Measurements from ENCODE around the gene EXOC4. TPM values are rescaled to one million over a fixed set of nuclear protein-coding genes. Genes with fewer than 3 reads are reported as not detected.

The EXOC4 gene
- polyA plus RNA-seq, 3 donors from 2014 or later, result 24.2 to 50.1 (median 30.1) TPM

- H3K4me3 Mint-ChIP-seq, result no peak overlapping the region
- H3K36me3 Mint-ChIP-seq, result peaks cover 5 to 21% (median 18%) of the 10 kb centered on the region in 3 donors
- H3K4me1 Mint-ChIP-seq, result peaks cover 16 to 26% of the 10 kb centered on the region in 2 donors
- no peaks in the 10 kb centered on the region for H3K9me3 Mint-ChIP-seq
- no peak for DNase-seq
- H3K27ac Mint-ChIP-seq, result no peak overlapping the region
- peaks cover 0 to 7% (median 0%) of the 10 kb centered on the region in 3 donors for H3K27me3 Mint-ChIP-seq (ENCODE audit: low read depth in 3 of 3)
Observed at GRCh38 chr7:133583545-133584171, 330.8 kb downstream of the EXOC4 start.

- H3K36me3 Mint-ChIP-seq, result peaks cover 5 to 21% (median 15%) of the 10 kb centered on the region in 3 donors
- no peak overlapping the region for H3K27ac Mint-ChIP-seq
- DNase-seq, result no peak
- peaks cover 0 to 1% (median 0%) of the 10 kb centered on the region in 3 donors for H3K27me3 Mint-ChIP-seq (ENCODE audit: low read depth in 3 of 3)
- peaks cover 16 to 26% of the 10 kb centered on the region in 2 donors for H3K4me1 Mint-ChIP-seq
- H3K9me3 Mint-ChIP-seq, result no peaks in the 10 kb centered on the region
- H3K4me3 Mint-ChIP-seq, result peak overlapping the region in 2 of 5 donors; percentile 4 to 18
Observed at GRCh38 chr7:133584956-133585668, 332.2 kb downstream of the EXOC4 start.

- H3K9me3 Mint-ChIP-seq, result no peaks in the 10 kb centered on the region
Observed at GRCh38 chr7:133586253-133586652, 333.4 kb downstream of the EXOC4 start.

GRCh38 chr7:133587903-133588302 lies 335.0 kb downstream of the EXOC4 start:
- no peak for DNase-seq
- Mint-ChIP-seq H3K36me3 (peaks cover 0 to 17% (median 15%) of the 10 kb centered on the region in 3 donors), H3K9me3 (no peaks in the 10 kb centered on the region), H3K27ac (peak overlapping the region in 1 of 6 donors; percentile 36), H3K4me1 (peaks cover 24 to 34% of the 10 kb centered on the region in 2 donors), H3K4me3 (no peak overlapping the region), H3K27me3 (ENCODE audit: low read depth in 3 of 3) (peaks cover 0 to 1% (median 0%) of the 10 kb centered on the region in 3 donors)

More at GRCh38 chr7:133586253-133586652, 333.4 kb downstream of the EXOC4 start:
- Mint-ChIP-seq H3K36me3 (peaks cover 0 to 15% (median 12%) of the 10 kb centered on the region in 3 donors), H3K4me1 (peaks cover 19 to 28% of the 10 kb centered on the region in 2 donors), H3K4me3 (no peak overlapping the region), H3K27ac (no peak overlapping the region), H3K27me3 (ENCODE audit: low read depth in 3 of 3) (peaks cover 0 to 1% (median 0%) of the 10 kb centered on the region in 3 donors)
- DNase-seq, result no peak

GRCh38 chr7:133590795-133591194 lies 337.9 kb downstream of the EXOC4 start:
- H3K9me3 Mint-ChIP-seq, result peaks cover 0 to under 1% (median 0%) of the 10 kb centered on the region in 6 donors
- peaks cover 8 to 10% of the 10 kb centered on the region in 2 donors for H3K4me1 Mint-ChIP-seq
- H3K27ac Mint-ChIP-seq, result no peak overlapping the region

GRCh38 chr7:133591704-133592340 lies 338.9 kb downstream of the EXOC4 start:
- H3K4me3 Mint-ChIP-seq, result no peak overlapping the region
- no peaks in the 10 kb centered on the region for H3K27me3 Mint-ChIP-seq (ENCODE audit: low read depth in 3 of 3)
- peak overlapping the region in 4 of 6 donors; percentile 15 to 64 (median 49) for H3K27ac Mint-ChIP-seq
- peaks cover 0 to 19% (median 17%) of the 10 kb centered on the region in 3 donors for H3K36me3 Mint-ChIP-seq
- H3K9me3 Mint-ChIP-seq, result peaks cover 0 to 1% (median 0%) of the 10 kb centered on the region in 6 donors
- no peak for DNase-seq
- peaks cover 8 to 10% of the 10 kb centered on the region in 2 donors for H3K4me1 Mint-ChIP-seq

More at GRCh38 chr7:133590795-133591194, 337.9 kb downstream of the EXOC4 start:
- peaks cover 0 to 18% (median 14%) of the 10 kb centered on the region in 3 donors for H3K36me3 Mint-ChIP-seq
- no peak overlapping the region for H3K4me3 Mint-ChIP-seq
- no peak for DNase-seq
- no peaks in the 10 kb centered on the region for H3K27me3 Mint-ChIP-seq (ENCODE audit: low read depth in 3 of 3)

GRCh38 chr7:133593561-133593960 lies 340.7 kb downstream of the EXOC4 start:
- no peak overlapping the region for H3K4me3 Mint-ChIP-seq
- no peak overlapping the region for H3K27ac Mint-ChIP-seq
- peaks cover 8 to 10% of the 10 kb centered on the region in 2 donors for H3K4me1 Mint-ChIP-seq
- no peak for DNase-seq
- H3K9me3 Mint-ChIP-seq, result peaks cover 0 to 1% (median 0%) of the 10 kb centered on the region in 6 donors
- peaks cover 0 to 16% (median 11%) of the 10 kb centered on the region in 3 donors for H3K36me3 Mint-ChIP-seq
- peaks cover 0 to under 1% (median 0%) of the 10 kb centered on the region in 3 donors for H3K27me3 Mint-ChIP-seq (ENCODE audit: low read depth in 3 of 3)

- Mint-ChIP-seq H3K4me3 (peak overlapping the region in 4 of 5 donors; percentile 14 to 44 (median 27)), H3K27ac (peak overlapping the region in 1 of 6 donors; percentile 23), H3K4me1 (peaks cover 22 to 41% of the 10 kb centered on the region in 2 donors), H3K36me3 (peaks cover 0 to 4% (median 3%) of the 10 kb centered on the region in 3 donors), H3K27me3 (ENCODE audit: low read depth in 3 of 3) (peaks cover 0 to 4% (median 0%) of the 10 kb centered on the region in 3 donors), H3K9me3 (no peaks in the 10 kb centered on the region)
- peak in 1 of 3 donors; percentile 2 for DNase-seq
Observed at GRCh38 chr7:133601617-133602016, 348.7 kb downstream of the EXOC4 start.

- no peak overlapping the region for H3K4me3 Mint-ChIP-seq
- H3K27ac Mint-ChIP-seq, result peak overlapping the region in 3 of 6 donors; percentile 6 to 58 (median 49)
- H3K4me1 Mint-ChIP-seq, result peaks cover 22 to 41% of the 10 kb centered on the region in 2 donors
- H3K9me3 Mint-ChIP-seq, result no peaks in the 10 kb centered on the region
- peaks cover 0 to 4% (median 0%) of the 10 kb centered on the region in 3 donors for H3K27me3 Mint-ChIP-seq (ENCODE audit: low read depth in 3 of 3)
- DNase-seq, result no peak
- H3K36me3 Mint-ChIP-seq, result peaks cover 0 to 4% (median 0%) of the 10 kb centered on the region in 3 donors
Observed at GRCh38 chr7:133602291-133602690, 349.4 kb downstream of the EXOC4 start.

GRCh38 chr7:133606991-133607390 lies 354.1 kb downstream of the EXOC4 start:
- H3K9me3 Mint-ChIP-seq, result no peaks in the 10 kb centered on the region
- DNase-seq, result no peak
- H3K4me1 Mint-ChIP-seq, result peaks cover 12 to 23% of the 10 kb centered on the region in 2 donors
- no peak overlapping the region for H3K4me3 Mint-ChIP-seq
- no peak overlapping the region for H3K27ac Mint-ChIP-seq
- H3K36me3 Mint-ChIP-seq, result peaks cover 0 to 7% (median 0%) of the 10 kb centered on the region in 3 donors
- H3K27me3 Mint-ChIP-seq (ENCODE audit: low read depth in 3 of 3), result peaks cover 0 to 2% (median 0%) of the 10 kb centered on the region in 3 donors

GRCh38 chr7:133609806-133610205 lies 356.9 kb downstream of the EXOC4 start:
- H3K4me1 Mint-ChIP-seq, result peaks cover 7 to 18% of the 10 kb centered on the region in 2 donors
- no peaks in the 10 kb centered on the region for H3K9me3 Mint-ChIP-seq
- no peak overlapping the region for H3K27ac Mint-ChIP-seq
- H3K36me3 Mint-ChIP-seq, result peaks cover 0 to 7% (median 0%) of the 10 kb centered on the region in 3 donors
- no peak overlapping the region for H3K4me3 Mint-ChIP-seq
- H3K27me3 Mint-ChIP-seq (ENCODE audit: low read depth in 3 of 3), result peaks cover 0 to 2% (median 0%) of the 10 kb centered on the region in 3 donors
- DNase-seq, result no peak

GRCh38 chr7:133611955-133612354 lies 359.1 kb downstream of the EXOC4 start:
- peaks cover 0 to 3% (median 0%) of the 10 kb centered on the region in 3 donors for H3K36me3 Mint-ChIP-seq

GRCh38 chr7:133613250-133613790 lies 360.4 kb downstream of the EXOC4 start:
- DNase-seq, result no peak
- H3K4me3 Mint-ChIP-seq, result no peak overlapping the region
- H3K9me3 Mint-ChIP-seq, result no peaks in the 10 kb centered on the region
- peaks cover 7 to 18% of the 10 kb centered on the region in 2 donors for H3K4me1 Mint-ChIP-seq
- H3K36me3 Mint-ChIP-seq, result peaks cover 0 to 3% (median 0%) of the 10 kb centered on the region in 3 donors
- H3K27ac Mint-ChIP-seq, result no peak overlapping the region
- peaks cover 0 to 2% (median 0%) of the 10 kb centered on the region in 3 donors for H3K27me3 Mint-ChIP-seq (ENCODE audit: low read depth in 3 of 3)

More at GRCh38 chr7:133611955-133612354, 359.1 kb downstream of the EXOC4 start:
- DNase-seq, result no peak
- Mint-ChIP-seq H3K9me3 (no peaks in the 10 kb centered on the region), H3K27ac (no peak overlapping the region), H3K27me3 (ENCODE audit: low read depth in 3 of 3) (peaks cover 0 to 2% (median 0%) of the 10 kb centered on the region in 3 donors), H3K4me3 (no peak overlapping the region), H3K4me1 (peaks cover 7 to 18% of the 10 kb centered on the region in 2 donors)

Data from immature natural killer cell (primary cell).